Loucy (cell line): Measurements from ENCODE around the gene CLSTN2.

Experiments used
- H2AFZ ChIP-seq: fragments of 200-600 bp; sonication (generic); 2 replicates; pipeline ENCODE4 v1.6.0; 2016; ENCODE audit warnings: antibody characterized with exemption, mild to moderate bottlenecking, low read length, moderate library complexity
- H3F3A ChIP-seq: fragments of 200-600 bp; 2 replicates; pipeline ENCODE4 v1.6.0; 2016; ENCODE audit warnings: antibody characterized with exemption, low read depth, mild to moderate bottlenecking
- H3K27me3 ChIP-seq: fragments of 200-600 bp; sonication (generic); 2 replicates; pipeline ENCODE4 v1.6.1; 2014; ENCODE audit warnings: low read length, mild to moderate bottlenecking; ENCODE audit not compliant: insufficient read depth, poor library complexity, severe bottlenecking
- H3K36me3 ChIP-seq: fragments of 200-600 bp; sonication (generic); 2 replicates; pipeline ENCODE4 v1.6.1; 2016; ENCODE audit warnings: low read length; ENCODE audit not compliant: insufficient read depth
- H3K4me1 ChIP-seq: fragments of 200-600 bp; sonication (generic); 2 replicates; pipeline ENCODE4 v1.5.1; 2014; ENCODE audit warnings: low read length, mild to moderate bottlenecking; ENCODE audit not compliant: insufficient read depth, poor library complexity, severe bottlenecking
- H3K4me2 ChIP-seq: fragments of 200-600 bp; sonication (generic); 2 replicates; pipeline ENCODE4 v1.6.0; 2014; ENCODE audit warnings: antibody characterized with exemption, low read length, low read depth, mild to moderate bottlenecking; ENCODE audit not compliant: poor library complexity, severe bottlenecking
- H3K4me3 ChIP-seq: fragments of 200-600 bp; sonication (generic); 2 replicates; pipeline ENCODE4 v1.5.1; 2014; ENCODE audit warnings: low read length, mild to moderate bottlenecking, mixed read lengths; ENCODE audit not compliant: poor library complexity, severe bottlenecking
- H3K79me2 ChIP-seq: fragments of 200-600 bp; sonication (generic); 2 replicates; pipeline ENCODE4 v1.6.1; 2014; ENCODE audit warnings: low read length; ENCODE audit not compliant: insufficient read depth
- H3K9ac ChIP-seq: fragments of 200-600 bp; sonication (generic); 2 replicates; pipeline ENCODE4 v1.6.0; 2014; ENCODE audit warnings: mild to moderate bottlenecking, low read depth, low read length, moderate library complexity; ENCODE audit not compliant: poor library complexity, severe bottlenecking
- H3K9me2 ChIP-seq: fragments of 200-600 bp; sonication (generic); replicated peaks from 2 replicates; pipeline ENCODE4 v1.6.1; 2016; ENCODE audit warnings: low read depth, low read length, mixed read lengths
- H3K9me3 ChIP-seq: fragments of 200-600 bp; sonication (generic); 2 replicates; pipeline ENCODE4 v1.6.1; 2014; ENCODE audit warnings: mild to moderate bottlenecking, antibody characterized with exemption, low read length, low read depth; ENCODE audit not compliant: insufficient read depth
- H4K20me1 ChIP-seq: fragments of 200-600 bp; sonication (generic); 2 replicates; pipeline ENCODE4 v1.6.0; 2014; ENCODE audit warnings: antibody characterized with exemption, low read length, mild to moderate bottlenecking; ENCODE audit not compliant: insufficient read depth, poor library complexity, severe bottlenecking
- CTCF ChIP-seq: fragments of 200-600 bp; sonication (generic); conservative IDR thresholded peaks from 2 replicates; pipeline ENCODE4 v1.5.1; 2014; ENCODE audit warnings: mild to moderate bottlenecking, antibody characterized with exemption, low read length
- EZH2phosphoT487 ChIP-seq: fragments of 200-600 bp; IDR thresholded peaks from 2 replicates; pipeline ENCODE4 v1.6.1; 2018; ENCODE audit warnings: antibody characterized with exemption, mild to moderate bottlenecking, moderate library complexity, borderline replicate concordance

The CLSTN2 gene

GRCh38 chr3:140577911-140578310 lies 642.9 kb downstream of the CLSTN2 start:
- Histone ChIP-seq H3K9me2 (no peaks in the 10 kb centered on the region), H3K9me3 (no peaks in the 10 kb centered on the region), H3K79me2 (no peaks in the 10 kb centered on the region), H3K9ac (no peak overlapping the region), H4K20me1 (no peaks in the 10 kb centered on the region), H3K4me3 (no peak overlapping the region), H3K27me3 (no peaks in the 10 kb centered on the region), H3K4me2 (no peak overlapping the region), H2AFZ (no peak overlapping the region), H3K36me3 (no peaks in the 10 kb centered on the region), H3F3A (no peaks in the 10 kb centered on the region), H3K4me1 (no peaks in the 10 kb centered on the region)
- TF ChIP-seq EZH2phosphoT487 (no peak), CTCF (no peak)

GRCh38 chr3:140579260-140579659 lies 644.3 kb downstream of the CLSTN2 start:
- no peaks in the 10 kb centered on the region for H3K36me3 ChIP-seq
- H3K4me3 ChIP-seq = no peak overlapping the region
- no peaks in the 10 kb centered on the region for H3F3A ChIP-seq
- H3K9me2 ChIP-seq = no peaks in the 10 kb centered on the region
- H2AFZ ChIP-seq = no peak overlapping the region
- no peak overlapping the region for H3K9ac ChIP-seq
- no peak overlapping the region for H3K4me2 ChIP-seq
- TF ChIP-seq CTCF (no peak), EZH2phosphoT487 (no peak)
- H4K20me1 ChIP-seq = no peaks in the 10 kb centered on the region
- H3K79me2 ChIP-seq = no peaks in the 10 kb centered on the region
- H3K4me1 ChIP-seq = no peaks in the 10 kb centered on the region
- no peaks in the 10 kb centered on the region for H3K9me3 ChIP-seq
- no peaks in the 10 kb centered on the region for H3K27me3 ChIP-seq

- H3K4me3 ChIP-seq = no peak overlapping the region
- H2AFZ ChIP-seq = no peak overlapping the region
- no peaks in the 10 kb centered on the region for H3K79me2 ChIP-seq
- H4K20me1 ChIP-seq = no peaks in the 10 kb centered on the region
- H3F3A ChIP-seq = no peaks in the 10 kb centered on the region
- TF ChIP-seq CTCF = no peak
- no peak for TF ChIP-seq EZH2phosphoT487
- no peaks in the 10 kb centered on the region for H3K27me3 ChIP-seq
- no peaks in the 10 kb centered on the region for H3K4me1 ChIP-seq
- H3K4me2 ChIP-seq = no peak overlapping the region
- H3K9me3 ChIP-seq = no peaks in the 10 kb centered on the region
- no peaks in the 10 kb centered on the region for H3K36me3 ChIP-seq
- no peaks in the 10 kb centered on the region for H3K9me2 ChIP-seq
- no peak overlapping the region for H3K9ac ChIP-seq
These were observed 645.8 kb downstream of the CLSTN2 start for GRCh38 chr3:140580746-140581145.
